Liver (tissue), 9 donors: ENCODE data around the gene UNKL. TPM values are rescaled to one million over a fixed set of nuclear protein-coding genes. Genes with fewer than 3 reads are reported as not detected.

Experiments
- DNase-seq: peaks from one replicate; pipeline ENCODE4 v3.0.0-alpha.2; 2017; ENCODE audit warnings: low spot score
- H3K27ac ChIP-seq, 2 donors: one replicate each; pipeline ENCODE4 v1.7.0; 2013; ENCODE audit warnings: inconsistent platforms in 2 of 2, low read length in 2 of 2, control low read depth in 1 of 2, low read depth in 1 of 2, mild to moderate bottlenecking in 1 of 2
- H3K27me3 ChIP-seq, 4 donors: one replicate each; pipeline versions ENCODE4 v1.6.1 to v1.7.0; 2013; ENCODE audit warnings: low read length in 3 of 4, inconsistent platforms in 1 of 4, mild to moderate bottlenecking in 1 of 4, moderate library complexity in 1 of 4; ENCODE audit not compliant: control insufficient read depth in 4 of 4, insufficient read depth in 4 of 4
- H3K36me3 ChIP-seq, 4 donors: one replicate each; pipeline versions ENCODE4 v1.6.1 to v1.7.0; 2013; ENCODE audit warnings: low read length in 3 of 4, mild to moderate bottlenecking in 3 of 4, low read depth in 1 of 4, moderate library complexity in 1 of 4; ENCODE audit not compliant: control insufficient read depth in 4 of 4, insufficient read depth in 3 of 4
- H3K4me1 ChIP-seq, 4 donors: one replicate each; pipeline versions ENCODE4 v1.6.1 to v1.7.0; 2013; ENCODE audit warnings: low read length in 3 of 4, mild to moderate bottlenecking in 3 of 4, moderate library complexity in 1 of 4; ENCODE audit not compliant: control insufficient read depth in 4 of 4, insufficient read depth in 4 of 4
- H3K4me3 ChIP-seq, 3 donors: one replicate each; pipeline versions ENCODE4 v1.6.1 to v1.7.0; 2013; ENCODE audit warnings: low read length in 3 of 3, control low read depth in 1 of 3, low read depth in 1 of 3, mild to moderate bottlenecking in 1 of 3
- H3K9ac ChIP-seq, 2 donors: one replicate each; pipeline ENCODE4 v1.7.0; 2013; ENCODE audit warnings: low read length in 2 of 2, mild to moderate bottlenecking in 2 of 2, moderate library complexity in 2 of 2, control low read depth in 1 of 2, low read depth in 1 of 2
- H3K9me3 ChIP-seq, 4 donors: one replicate each; pipeline versions ENCODE4 v1.6.1 to v1.7.0; 2013; ENCODE audit warnings: low read length in 3 of 4; ENCODE audit not compliant: control insufficient read depth in 4 of 4
- EGR1 ChIP-seq, 2 donors: IDR thresholded peaks; 2 replicates each; pipeline ENCODE4 v1.6.1; 2016 to 2018; ENCODE audit warnings: antibody characterized with exemption in 2 of 2, low read depth in 2 of 2
- FOXA1 ChIP-seq: IDR thresholded peaks from 2 replicates; pipeline ENCODE4 v1.6.1; 2016; ENCODE audit warnings: antibody characterized with exemption
- FOXA2 ChIP-seq: IDR thresholded peaks from 2 replicates; pipeline ENCODE4 v1.6.1; 2016; ENCODE audit warnings: antibody characterized with exemption
- GABPA ChIP-seq, 2 donors: IDR thresholded peaks in 1 of 2; conservative IDR thresholded peaks in 1 of 2; 2 replicates each; pipeline ENCODE4 v1.6.1; 2016; ENCODE audit warnings: antibody characterized with exemption in 2 of 2, mild to moderate bottlenecking in 1 of 2, moderate library complexity in 1 of 2
- HNF4A ChIP-seq, 2 donors: conservative IDR thresholded peaks; 2 replicates each; pipeline ENCODE4 v1.6.1; 2016; ENCODE audit warnings: antibody characterized with exemption in 2 of 2, mild to moderate bottlenecking in 2 of 2
- HNF4G ChIP-seq: IDR thresholded peaks from 2 replicates; pipeline ENCODE4 v1.6.1; 2016; ENCODE audit warnings: antibody characterized with exemption
- JUND ChIP-seq, 2 donors: IDR thresholded peaks; 2 replicates each; pipeline ENCODE4 v1.6.1; 2016; ENCODE audit warnings: antibody characterized with exemption in 2 of 2
- NR2F2 ChIP-seq: IDR thresholded peaks from 2 replicates; pipeline ENCODE4 v1.6.1; 2016; ENCODE audit warnings: antibody characterized with exemption
- RAD21 ChIP-seq, 2 donors: IDR thresholded peaks; 2 replicates each; pipeline ENCODE4 v1.6.1; 2016; ENCODE audit warnings: antibody characterized with exemption in 2 of 2, mild to moderate bottlenecking in 2 of 2
- RXRA ChIP-seq, 2 donors: IDR thresholded peaks; 2 replicates each; pipeline ENCODE4 v1.6.1; 2017 to 2018; ENCODE audit warnings: antibody characterized with exemption in 2 of 2, mild to moderate bottlenecking in 1 of 2
- SP1 ChIP-seq: IDR thresholded peaks from 2 replicates; pipeline ENCODE4 v1.6.1; 2018; ENCODE audit warnings: antibody characterized with exemption, mild to moderate bottlenecking
- TAF1 ChIP-seq: conservative IDR thresholded peaks from 2 replicates; pipeline ENCODE4 v1.6.1; 2016; ENCODE audit warnings: antibody characterized with exemption, mild to moderate bottlenecking
- YY1 ChIP-seq: IDR thresholded peaks from 2 replicates; pipeline ENCODE4 v1.6.1; 2016; ENCODE audit warnings: antibody characterized with exemption, mild to moderate bottlenecking
- whole genome bisulfite sequencing: extraction: QIAGEN DNeasy Blood & Tissue Kit; methylation state at CpG from one replicate; pipeline ENCODE4 v1.1.7; 2013; 5-methylcytosine and 5-hydroxymethylcytosine counted together
- polyA plus RNA-seq, 2 donors: library from polyadenylated mRNA; stranded (reverse) in 1 of 2; unstranded in 1 of 2; fragments of 200-250 nt in 1 of 2; fragments of >200 nt in 1 of 2; fragmentation: Nextera tagmentation in 1 of 2; extraction: Ambion mirVana in 1 of 2; gene quantifications; one replicate each; pipeline versions ENCODE4 v1.2.1 to v1.2.3, GENCODE V29; 2013 to 2015
- total RNA-seq, 2 donors: library from RNA; depleted of rRNA; stranded (reverse); fragments of >200 nt; gene quantifications; one replicate each; pipeline ENCODE4 v1.2.3, GENCODE V29; 2014
- TF ChIP-seq, protein P1 (sequence below): IDR thresholded peaks from 2 replicates; pipeline ENCODE4 v1.6.1; 2016; ENCODE audit warnings: antibody characterized with exemption
- TF ChIP-seq, protein P2 (sequence below): IDR thresholded peaks from 2 replicates; pipeline ENCODE4 v1.6.1; 2016; ENCODE audit warnings: antibody characterized with exemption
- TF ChIP-seq, protein P3 (sequence below): IDR thresholded peaks from 2 replicates; pipeline ENCODE4 v1.6.1; 2016; ENCODE audit warnings: antibody characterized with exemption, mild to moderate bottlenecking
- TF ChIP-seq, protein P4 (sequence below): IDR thresholded peaks from 2 replicates; pipeline ENCODE4 v1.6.1; 2016; ENCODE audit warnings: antibody characterized with exemption
- TF ChIP-seq, protein P5 (sequence below): fragments of 150-350 bp; IDR thresholded peaks from 2 replicates; pipeline ENCODE4 v1.5.1; 2017; ENCODE audit warnings: improper control_type of control experiment, low read depth, low read length; ENCODE audit not compliant: missing input control
- donor health status: healthy.
- donor health status: healthy.
- donor health status: healthy.
- donor health status: healthy.
- donor health status: healthy.

UNKL gene
- total and polyA plus RNA-seq, 4 donors, result 3.5 to 14.7 (median 6.6) TPM

DNA sequence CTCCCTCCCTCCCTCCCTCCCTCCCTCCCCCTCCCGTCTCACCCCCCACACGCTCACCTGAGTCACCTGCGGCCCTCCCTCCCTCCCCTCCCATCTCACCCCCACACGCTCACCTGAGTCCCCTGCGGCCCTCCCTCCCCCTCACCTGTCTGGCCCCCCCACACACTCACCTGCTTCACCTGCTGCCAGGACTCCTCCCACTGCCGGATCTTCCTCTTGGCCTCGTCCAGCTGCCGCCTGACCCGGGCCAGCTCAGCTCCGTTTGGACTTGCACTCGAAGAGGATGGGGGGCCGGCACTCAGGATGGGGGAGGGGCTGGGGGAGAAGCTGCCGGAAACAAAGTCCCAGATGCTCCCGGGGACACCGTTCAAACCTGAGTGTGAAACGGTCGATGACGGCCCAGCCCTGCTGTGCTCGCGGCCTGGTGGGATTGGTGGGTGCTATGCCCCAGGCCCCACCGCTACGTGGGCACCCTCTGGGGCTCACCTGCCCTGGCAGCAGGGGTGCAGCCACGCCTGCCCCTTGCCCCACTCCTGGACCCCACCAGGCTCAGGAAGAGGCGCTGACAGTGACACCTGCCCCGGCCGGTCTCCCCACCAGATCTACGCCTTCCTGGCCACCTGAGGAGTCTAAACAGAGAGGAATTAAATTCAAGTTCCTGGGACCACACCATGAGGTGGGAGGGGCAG lies 46.9 kb downstream of the UNKL start:
- TF ChIP-seq, protein P1, sequence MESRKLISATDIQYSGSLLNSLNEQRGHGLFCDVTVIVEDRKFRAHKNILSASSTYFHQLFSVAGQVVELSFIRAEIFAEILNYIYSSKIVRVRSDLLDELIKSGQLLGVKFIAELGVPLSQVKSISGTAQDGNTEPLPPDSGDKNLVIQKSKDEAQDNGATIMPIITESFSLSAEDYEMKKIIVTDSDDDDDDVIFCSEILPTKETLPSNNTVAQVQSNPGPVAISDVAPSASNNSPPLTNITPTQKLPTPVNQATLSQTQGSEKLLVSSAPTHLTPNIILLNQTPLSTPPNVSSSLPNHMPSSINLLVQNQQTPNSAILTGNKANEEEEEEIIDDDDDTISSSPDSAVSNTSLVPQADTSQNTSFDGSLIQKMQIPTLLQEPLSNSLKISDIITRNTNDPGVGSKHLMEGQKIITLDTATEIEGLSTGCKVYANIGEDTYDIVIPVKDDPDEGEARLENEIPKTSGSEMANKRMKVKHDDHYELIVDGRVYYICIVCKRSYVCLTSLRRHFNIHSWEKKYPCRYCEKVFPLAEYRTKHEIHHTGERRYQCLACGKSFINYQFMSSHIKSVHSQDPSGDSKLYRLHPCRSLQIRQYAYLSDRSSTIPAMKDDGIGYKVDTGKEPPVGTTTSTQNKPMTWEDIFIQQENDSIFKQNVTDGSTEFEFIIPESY, result no peak
- TF ChIP-seq, protein P2, sequence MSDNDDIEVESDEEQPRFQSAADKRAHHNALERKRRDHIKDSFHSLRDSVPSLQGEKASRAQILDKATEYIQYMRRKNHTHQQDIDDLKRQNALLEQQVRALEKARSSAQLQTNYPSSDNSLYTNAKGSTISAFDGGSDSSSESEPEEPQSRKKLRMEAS, result no peak
- no peak for TF ChIP-seq EGR1 (IDR thresholded peaks at IDR 0.05; ENCODE audit: low read depth in 2 of 2)
- no peaks in the 10 kb centered on the region for H3K27me3 ChIP-seq
- no peaks in the 10 kb centered on the region for H3K9me3 ChIP-seq
- 91% methylated on average over 27 of the region's 27 CpGs for WGBS
- no peak overlapping the region for H3K9ac ChIP-seq
- H3K4me3 ChIP-seq, result no peak overlapping the region
- no peaks in the 10 kb centered on the region for H3K4me1 ChIP-seq
- no peak overlapping the region for H3K27ac ChIP-seq
- DNase-seq, result no peak
- peaks cover 4 to 41% (median 24%) of the 10 kb centered on the region in 4 donors for H3K36me3 ChIP-seq

DNA sequence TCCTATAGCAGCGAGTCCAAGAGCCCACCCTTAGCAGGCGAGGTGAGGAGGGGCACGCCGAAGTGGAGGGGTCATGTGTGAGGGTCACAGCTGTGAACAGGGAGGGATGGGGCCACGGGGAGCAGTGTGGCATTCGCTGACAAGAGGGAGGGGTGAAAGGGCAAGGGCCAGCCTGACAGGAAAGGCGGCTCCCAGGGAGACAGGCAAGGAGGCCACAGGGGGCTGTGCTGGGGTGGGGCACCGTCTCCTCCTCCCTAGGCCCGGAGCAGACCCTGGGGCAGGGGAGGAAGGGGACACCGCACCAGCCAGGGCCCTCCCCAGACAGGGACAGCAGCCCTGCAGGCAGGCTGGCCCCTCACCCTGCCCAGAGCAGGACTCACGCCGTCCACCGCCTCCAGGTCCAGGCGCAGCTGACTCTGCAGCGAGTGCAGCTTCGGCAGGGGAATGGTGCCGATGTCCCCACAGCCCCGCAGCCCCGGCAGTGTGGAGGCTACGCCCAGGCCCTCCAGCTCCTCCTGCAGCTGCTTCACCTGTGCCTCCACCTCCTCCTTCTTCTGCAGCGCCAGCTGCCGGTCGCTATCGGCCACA lies 47.7 kb downstream of the UNKL start:
- Histone ChIP-seq H3K9me3 (no peaks in the 10 kb centered on the region), H3K27ac (no peak overlapping the region), H3K4me1 (no peaks in the 10 kb centered on the region), H3K27me3 (no peaks in the 10 kb centered on the region), H3K9ac (no peak overlapping the region), H3K36me3 (peaks cover 4 to 49% (median 30%) of the 10 kb centered on the region in 4 donors), H3K4me3 (no peak overlapping the region)
- TF ChIP-seq YY1 (no peak), TAF1 (no peak), RAD21 (IDR thresholded peaks at IDR 0.05) (no peak), HNF4G (no peak), SP1 (no peak), HNF4A (conservative IDR thresholded peaks at IDR 0.05) (no peak), FOXA2 (no peak), JUND (IDR thresholded peaks at IDR 0.05) (no peak), FOXA1 (no peak), NR2F2 (no peak), GABPA (IDR thresholded peaks at IDR 0.05 in 1 of 2, conservative IDR thresholded peaks at IDR 0.05 in 1 of 2) (no peak), RXRA (IDR thresholded peaks at IDR 0.05) (no peak), EGR1 (IDR thresholded peaks at IDR 0.05; ENCODE audit: low read depth in 2 of 2) (no peak)
- TF ChIP-seq, protein P3, sequence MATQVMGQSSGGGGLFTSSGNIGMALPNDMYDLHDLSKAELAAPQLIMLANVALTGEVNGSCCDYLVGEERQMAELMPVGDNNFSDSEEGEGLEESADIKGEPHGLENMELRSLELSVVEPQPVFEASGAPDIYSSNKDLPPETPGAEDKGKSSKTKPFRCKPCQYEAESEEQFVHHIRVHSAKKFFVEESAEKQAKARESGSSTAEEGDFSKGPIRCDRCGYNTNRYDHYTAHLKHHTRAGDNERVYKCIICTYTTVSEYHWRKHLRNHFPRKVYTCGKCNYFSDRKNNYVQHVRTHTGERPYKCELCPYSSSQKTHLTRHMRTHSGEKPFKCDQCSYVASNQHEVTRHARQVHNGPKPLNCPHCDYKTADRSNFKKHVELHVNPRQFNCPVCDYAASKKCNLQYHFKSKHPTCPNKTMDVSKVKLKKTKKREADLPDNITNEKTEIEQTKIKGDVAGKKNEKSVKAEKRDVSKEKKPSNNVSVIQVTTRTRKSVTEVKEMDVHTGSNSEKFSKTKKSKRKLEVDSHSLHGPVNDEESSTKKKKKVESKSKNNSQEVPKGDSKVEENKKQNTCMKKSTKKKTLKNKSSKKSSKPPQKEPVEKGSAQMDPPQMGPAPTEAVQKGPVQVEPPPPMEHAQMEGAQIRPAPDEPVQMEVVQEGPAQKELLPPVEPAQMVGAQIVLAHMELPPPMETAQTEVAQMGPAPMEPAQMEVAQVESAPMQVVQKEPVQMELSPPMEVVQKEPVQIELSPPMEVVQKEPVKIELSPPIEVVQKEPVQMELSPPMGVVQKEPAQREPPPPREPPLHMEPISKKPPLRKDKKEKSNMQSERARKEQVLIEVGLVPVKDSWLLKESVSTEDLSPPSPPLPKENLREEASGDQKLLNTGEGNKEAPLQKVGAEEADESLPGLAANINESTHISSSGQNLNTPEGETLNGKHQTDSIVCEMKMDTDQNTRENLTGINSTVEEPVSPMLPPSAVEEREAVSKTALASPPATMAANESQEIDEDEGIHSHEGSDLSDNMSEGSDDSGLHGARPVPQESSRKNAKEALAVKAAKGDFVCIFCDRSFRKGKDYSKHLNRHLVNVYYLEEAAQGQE, result no peak
- TF ChIP-seq, protein P1, result no peak
- TF ChIP-seq, protein P4, sequence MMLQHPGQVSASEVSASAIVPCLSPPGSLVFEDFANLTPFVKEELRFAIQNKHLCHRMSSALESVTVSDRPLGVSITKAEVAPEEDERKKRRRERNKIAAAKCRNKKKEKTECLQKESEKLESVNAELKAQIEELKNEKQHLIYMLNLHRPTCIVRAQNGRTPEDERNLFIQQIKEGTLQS, result no peak
- TF ChIP-seq, protein P2, result no peak
- TF ChIP-seq, protein P5, sequence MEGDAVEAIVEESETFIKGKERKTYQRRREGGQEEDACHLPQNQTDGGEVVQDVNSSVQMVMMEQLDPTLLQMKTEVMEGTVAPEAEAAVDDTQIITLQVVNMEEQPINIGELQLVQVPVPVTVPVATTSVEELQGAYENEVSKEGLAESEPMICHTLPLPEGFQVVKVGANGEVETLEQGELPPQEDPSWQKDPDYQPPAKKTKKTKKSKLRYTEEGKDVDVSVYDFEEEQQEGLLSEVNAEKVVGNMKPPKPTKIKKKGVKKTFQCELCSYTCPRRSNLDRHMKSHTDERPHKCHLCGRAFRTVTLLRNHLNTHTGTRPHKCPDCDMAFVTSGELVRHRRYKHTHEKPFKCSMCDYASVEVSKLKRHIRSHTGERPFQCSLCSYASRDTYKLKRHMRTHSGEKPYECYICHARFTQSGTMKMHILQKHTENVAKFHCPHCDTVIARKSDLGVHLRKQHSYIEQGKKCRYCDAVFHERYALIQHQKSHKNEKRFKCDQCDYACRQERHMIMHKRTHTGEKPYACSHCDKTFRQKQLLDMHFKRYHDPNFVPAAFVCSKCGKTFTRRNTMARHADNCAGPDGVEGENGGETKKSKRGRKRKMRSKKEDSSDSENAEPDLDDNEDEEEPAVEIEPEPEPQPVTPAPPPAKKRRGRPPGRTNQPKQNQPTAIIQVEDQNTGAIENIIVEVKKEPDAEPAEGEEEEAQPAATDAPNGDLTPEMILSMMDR, result no peak
- 91% methylated on average over 24 of the region's 24 CpGs for WGBS
- DNase-seq, result no peak
